ENCODE data around the gene VOPP1. TPM values are rescaled to one million over a fixed set of nuclear protein-coding genes. Genes with fewer than 3 reads are reported as not detected.

The VOPP1 gene
- total RNA-seq (2011; cell fraction: chromatin; rRNA removed; ENCODE audit: low replicate concordance): 22.5 and 27.7 TPM in 2 replicates
- 28.4 and 32.9 TPM in 2 replicates for total RNA-seq (2011; cell fraction: nucleolus; rRNA removed)
- 36.5 and 44.2 TPM in 2 replicates for total RNA-seq (2011; cell fraction: nucleoplasm; rRNA removed)
- 31.0 and 41.3 TPM in 2 replicates for total RNA-seq (2014; rRNA removed)
- total RNA-seq (2014; rRNA removed; fragmentation: Illumina TruSeq; extraction: Trizol): 32.4 and 32.8 TPM in 2 replicates
- 33.1 and 35.9 TPM in 2 replicates for total RNA-seq (2015; rRNA removed; fragmentation: Illumina TruSeq; extraction: Trizol)
- total RNA-seq (2021): 45.8 and 47.0 TPM in 2 replicates
- polyA plus RNA-seq (2011; rRNA removed): 27.3 and 32.5 TPM in 2 replicates
- polyA plus RNA-seq (2011; cell fraction: cytosol; rRNA removed): 31.1 and 42.4 TPM in 2 replicates
- polyA plus RNA-seq (2011; cell fraction: nucleus; rRNA removed): 13.2 and 14.1 TPM in 2 replicates
- 32.7 and 35.8 TPM in 2 replicates for polyA plus RNA-seq (2012)
- 31.2 and 36.5 TPM in 2 replicates for polyA plus RNA-seq (2014; fragmentation: Illumina TruSeq; extraction: Trizol)
- 10 to 100 TPM in 1 of 2 experiments, 1 to 10 TPM in 1; 8.2 to 11.0 TPM for polyA plus RNA-seq (2014; fragmentation: Nextera tagmentation; extraction: Ambion mirVana)
- polyA plus RNA-seq (2014; rRNA removed): 31.0 and 35.3 TPM in 2 replicates
- 36.3 and 42.1 TPM in 2 replicates for polyA minus RNA-seq (2011; rRNA and poly(A)+ RNA removed)
- 30.5 and 37.7 TPM in 2 replicates for polyA minus RNA-seq (2011; cell fraction: cytosol; rRNA and poly(A)+ RNA removed)
- polyA minus RNA-seq (2011; cell fraction: nucleus; rRNA and poly(A)+ RNA removed): 6.7 and 7.6 TPM in 2 replicates
- percentile 75 among the genes with signal in this experiment for Bru-seq, nascent RNA
- BruChase-seq, experiment 1, labeled RNA remaining after a 2-hour chase: percentile 77 among the genes with signal in this experiment
- percentile 74 among the genes with signal in this experiment for BruChase-seq, experiment 2, labeled RNA remaining after a 6-hour chase
- long read RNA-seq, experiment 1, transcript VOPP1-201 (5 exons, 2,962 nt): major isoform, 131 of 222 reads
- long read RNA-seq, experiment 1, partial matches to known transcripts: 15 of 222 reads
- long read RNA-seq, experiment 1, other reads (novel, unspliced or antisense): 76 of 222 reads
- long read RNA-seq, experiment 2, transcript VOPP1-201 (5 exons, 2,962 nt): major isoform, 24 of 53 reads
- long read RNA-seq, experiment 2, partial matches to known transcripts: 2 of 53 reads
- long read RNA-seq, experiment 2, other reads (novel, unspliced or antisense): 27 of 53 reads
- long read RNA-seq, experiment 3, transcript VOPP1-201 (5 exons, 2,962 nt): major isoform, 17 of 23 reads
- long read RNA-seq, experiment 3, partial matches to known transcripts: 0 of 23 reads
- long read RNA-seq, experiment 3, other reads (novel, unspliced or antisense): 6 of 23 reads

DNA sequence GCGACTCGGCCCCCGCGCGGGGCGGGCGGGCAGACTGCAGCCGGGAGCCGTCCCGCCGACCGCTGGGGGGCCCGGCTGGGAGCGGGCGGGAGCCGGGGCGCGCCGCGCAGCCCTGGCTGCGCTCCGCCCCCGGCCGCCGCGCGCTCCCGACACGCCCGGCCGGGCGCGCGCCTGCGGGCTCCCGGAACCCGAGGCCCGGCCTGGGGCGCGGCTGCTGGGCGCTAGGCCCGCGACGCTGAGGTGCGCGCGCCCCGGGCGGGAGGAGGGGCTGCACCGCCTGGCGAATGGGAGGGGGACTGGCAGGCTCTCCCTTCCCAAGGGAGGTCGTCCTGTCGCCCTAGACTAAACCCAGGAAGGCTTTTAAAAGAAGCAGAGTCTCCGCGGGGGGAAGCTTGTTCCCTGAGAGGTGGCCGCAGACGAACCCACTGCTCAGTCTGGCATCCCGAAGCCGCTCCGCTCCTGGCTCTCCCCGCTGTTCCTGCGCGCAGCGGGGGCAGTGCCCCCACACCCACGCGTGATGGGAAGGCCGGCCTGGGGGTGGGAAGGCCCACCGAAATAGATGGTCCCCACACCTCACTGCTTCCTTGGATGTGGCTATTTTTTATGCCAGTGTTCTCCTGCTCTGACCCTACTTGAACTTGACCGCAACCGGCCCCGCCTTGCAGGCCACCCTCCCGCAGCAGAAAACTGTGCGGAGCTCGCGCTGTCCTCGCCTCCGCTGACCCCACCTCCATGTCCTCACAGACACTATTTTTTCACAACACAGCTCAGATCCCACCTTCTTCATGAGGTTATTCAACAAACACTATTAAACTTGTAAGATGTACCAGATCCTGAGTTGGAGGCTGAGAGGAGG lies at the start of gene VOPP1:
TSS of gene VOPP1 (minus strand) at position 125 of the 856 bp plus-strand sequence. CDS start 178 bp downstream, outside the sequence.
- ChIA-PET CTCF (ENCODE audit: low intra/inter-chr PET ratio) (no interaction called here), POLR2A (interaction anchor here (1.1 to 1.2 kb wide), 2 partner anchors 8 to 9 kb away, joined by 4 to 5 read pairs; no protein-coding TSS in a partner anchor)
- Histone ChIP-seq H3K27me3 (ENCODE audit: control insufficient read depth in 2 of 2, insufficient read depth in 2 of 2, low read length in 2 of 2) (no peaks in the 10 kb centered on the region), H3K4me2 (ENCODE audit: insufficient read depth, low read length) (peak within 1 kb of the TSS; percentile 81), H4K20me1 (replicated peaks; ENCODE audit: control insufficient read depth, insufficient read depth, low read length) (peaks cover 6% of the 10 kb centered on the region; the same call in 1 of the 2 replicates), H3K4me1 (replicated peaks in 1 of 2; ENCODE audit: control insufficient read depth in 2 of 2, insufficient read depth in 2 of 2, low read length in 2 of 2) (peaks cover 18 to 35% of the 10 kb centered on the region in 2 experiments), H3K9me3 (replicated peaks; ENCODE audit: control insufficient read depth, insufficient read depth, low read depth, low read length) (no peaks in the 10 kb centered on the region), H3K4me3 (peak within 1 kb of the TSS; percentile 83), H3K9me1 (ENCODE audit: control insufficient read depth, insufficient read depth, low read length) (no peaks in the 10 kb centered on the region), H3K27ac (ENCODE audit: extremely low read depth, low read depth, low read length) (peak within 1 kb of the TSS; percentile 82), H3K36me3 (ENCODE audit: control insufficient read depth, insufficient read depth, low read length) (no peaks in the 10 kb centered on the region), H3K9ac (ENCODE audit: insufficient read depth in 1 of 2, low read depth in 2 of 2, low read length in 2 of 2) (peak within 1 kb of the TSS; percentile 66 to 95), H2AFZ (ENCODE audit: low read depth, low read length) (peak within 1 kb of the TSS; percentile 94), H3K79me2 (ENCODE audit: control insufficient read depth, insufficient read depth, low read length) (peaks cover 42% of the 10 kb centered on the region)
- no TSS peak for BruUV-seq (replicated peaks)
- FAIRE-seq: no peak
- peak; percentile 83 for ATAC-seq
- in situ Hi-C loops (cut with MboI) (no loop called here), intact Hi-C loops (cut with micrococcal nuclease) (loop anchor here (5.0 to 10.0 kb wide), 2 partner anchors 205 to 392 kb away; partner anchors contain the start of genes LANCL2 and NIPSNAP2)
- WGBS (ENCODE audit: insufficient coverage, low coverage, missing lambda C conversion rate): 3% methylated on average over 22 of the region's 77 CpGs
- peak; percentile 81 to 95 (median 94) for DNase-seq (ENCODE audit: extremely low read depth in 1 of 4, low spot score in 3 of 4)
- TF ChIP-seq PCBP2 (IDR thresholded peaks at IDR 0.05; ENCODE audit: low read depth, low read length, poor library complexity, severe bottlenecking): no peak
- TF ChIP-seq, protein P1, sequence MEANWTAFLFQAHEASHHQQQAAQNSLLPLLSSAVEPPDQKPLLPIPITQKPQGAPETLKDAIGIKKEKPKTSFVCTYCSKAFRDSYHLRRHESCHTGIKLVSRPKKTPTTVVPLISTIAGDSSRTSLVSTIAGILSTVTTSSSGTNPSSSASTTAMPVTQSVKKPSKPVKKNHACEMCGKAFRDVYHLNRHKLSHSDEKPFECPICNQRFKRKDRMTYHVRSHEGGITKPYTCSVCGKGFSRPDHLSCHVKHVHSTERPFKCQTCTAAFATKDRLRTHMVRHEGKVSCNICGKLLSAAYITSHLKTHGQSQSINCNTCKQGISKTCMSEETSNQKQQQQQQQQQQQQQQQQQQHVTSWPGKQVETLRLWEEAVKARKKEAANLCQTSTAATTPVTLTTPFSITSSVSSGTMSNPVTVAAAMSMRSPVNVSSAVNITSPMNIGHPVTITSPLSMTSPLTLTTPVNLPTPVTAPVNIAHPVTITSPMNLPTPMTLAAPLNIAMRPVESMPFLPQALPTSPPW (CRISPR knock-in tag; IDR thresholded peaks at IDR 0.05): peak; percentile 78
- TF ChIP-seq E2F3 (CRISPR knock-in tag; IDR thresholded peaks at IDR 0.05): no peak
- TF ChIP-seq, protein P2, sequence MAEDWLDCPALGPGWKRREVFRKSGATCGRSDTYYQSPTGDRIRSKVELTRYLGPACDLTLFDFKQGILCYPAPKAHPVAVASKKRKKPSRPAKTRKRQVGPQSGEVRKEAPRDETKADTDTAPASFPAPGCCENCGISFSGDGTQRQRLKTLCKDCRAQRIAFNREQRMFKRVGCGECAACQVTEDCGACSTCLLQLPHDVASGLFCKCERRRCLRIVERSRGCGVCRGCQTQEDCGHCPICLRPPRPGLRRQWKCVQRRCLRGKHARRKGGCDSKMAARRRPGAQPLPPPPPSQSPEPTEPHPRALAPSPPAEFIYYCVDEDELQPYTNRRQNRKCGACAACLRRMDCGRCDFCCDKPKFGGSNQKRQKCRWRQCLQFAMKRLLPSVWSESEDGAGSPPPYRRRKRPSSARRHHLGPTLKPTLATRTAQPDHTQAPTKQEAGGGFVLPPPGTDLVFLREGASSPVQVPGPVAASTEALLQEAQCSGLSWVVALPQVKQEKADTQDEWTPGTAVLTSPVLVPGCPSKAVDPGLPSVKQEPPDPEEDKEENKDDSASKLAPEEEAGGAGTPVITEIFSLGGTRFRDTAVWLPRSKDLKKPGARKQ (CRISPR knock-in tag; IDR thresholded peaks at IDR 0.05): no peak
- TF ChIP-seq ZNF766 (CRISPR knock-in tag; conservative IDR thresholded peaks at IDR 0.05): peak; percentile 74; the same call in 1 of the 2 replicates
- TF ChIP-seq MYNN (IDR thresholded peaks at IDR 0.05): 0 out of 2 replicates have a peak, but pooled peaks have one; percentile 23
- TF ChIP-seq MYNN (CRISPR knock-in tag; IDR thresholded peaks at IDR 0.05): no peak
- TF ChIP-seq FOSL1 (tag; conservative IDR thresholded peaks at IDR 0.05): peak; percentile 46; the same call in 1 of the 2 replicates
- no peak for TF ChIP-seq FIP1L1 (IDR thresholded peaks at IDR 0.05; ENCODE audit: low read depth, low read length, poor library complexity, severe bottlenecking)
- TF ChIP-seq CHD4 (IDR thresholded peaks at IDR 0.05; ENCODE audit: insufficient read depth, insufficient replicate concordance, low read depth, low read length, poor library complexity, severe bottlenecking): no peak
- TF ChIP-seq SMAD1 (IDR thresholded peaks at IDR 0.05; ENCODE audit: low read depth, low read length, partially characterized antibody): no peak
- TF ChIP-seq ETV5 (CRISPR knock-in tag; IDR thresholded peaks at IDR 0.05; ENCODE audit: low read depth): no peak
